Ishikawa (cell line): Measurements from ENCODE around the gene SH3RF1.

Experiments used
- CEBPB ChIP-seq: IDR thresholded peaks from 2 replicates; pipeline ENCODE4 v1.6.1; 2012
- CREB1 ChIP-seq: IDR thresholded peaks from 2 replicates; pipeline ENCODE4 v1.6.1; 2012; ENCODE audit warnings: low read depth
- EGR1 ChIP-seq: IDR thresholded peaks from 2 replicates; pipeline ENCODE4 v1.6.1; 2012
- EP300 ChIP-seq: IDR thresholded peaks from 2 replicates; pipeline ENCODE4 v1.6.1; 2012; ENCODE audit warnings: borderline replicate concordance
- FOXM1 ChIP-seq: IDR thresholded peaks from 2 replicates; pipeline ENCODE4 v1.6.1; 2012; ENCODE audit warnings: low read depth, borderline replicate concordance
- NFIC ChIP-seq: IDR thresholded peaks from 2 replicates; pipeline ENCODE4 v1.6.1; 2012
- RAD21 ChIP-seq: IDR thresholded peaks from 2 replicates; pipeline ENCODE4 v1.6.1; 2012; ENCODE audit warnings: low read depth
- REST ChIP-seq: IDR thresholded peaks from 2 replicates; pipeline ENCODE4 v1.6.1; 2012; ENCODE audit warnings: low read depth, mild to moderate bottlenecking
- TAF1 ChIP-seq: IDR thresholded peaks from 2 replicates; pipeline ENCODE4 v1.6.1; 2012; ENCODE audit warnings: low read depth, mild to moderate bottlenecking
- TEAD4 ChIP-seq: IDR thresholded peaks from 2 replicates; pipeline ENCODE4 v1.6.1; 2012
- USF1 ChIP-seq: IDR thresholded peaks from 2 replicates; pipeline ENCODE4 v1.6.1; 2012
- YY1 ChIP-seq: IDR thresholded peaks from 2 replicates; pipeline ENCODE4 v1.6.1; 2012; ENCODE audit warnings: low read depth
- ZBTB7A ChIP-seq: IDR thresholded peaks from 2 replicates; pipeline ENCODE4 v1.6.1; 2012; ENCODE audit warnings: low read depth
- TF ChIP-seq, protein P1 (sequence below): IDR thresholded peaks from 2 replicates; pipeline ENCODE4 v1.6.1; 2012

DNA sequence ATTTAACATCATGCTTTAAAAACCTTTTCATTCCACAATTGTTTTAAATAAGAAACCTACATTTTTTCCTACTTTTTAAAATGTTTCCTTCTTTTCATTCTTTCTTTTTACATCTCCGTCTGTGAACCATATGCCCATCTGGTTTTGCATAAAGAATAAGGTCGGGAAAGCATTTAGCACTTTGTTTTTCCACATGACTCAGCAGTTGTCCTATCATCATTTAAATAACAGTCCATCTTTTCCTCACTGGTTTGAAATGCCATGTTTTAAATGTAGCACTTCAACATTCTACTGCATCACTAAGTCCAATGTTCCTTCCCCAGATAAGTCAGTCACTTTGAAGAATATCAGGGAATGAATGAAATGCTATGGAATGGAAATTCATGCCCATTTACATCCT is 128.4 kb downstream of the SH3RF1 start:
- TF ChIP-seq, protein P1, sequence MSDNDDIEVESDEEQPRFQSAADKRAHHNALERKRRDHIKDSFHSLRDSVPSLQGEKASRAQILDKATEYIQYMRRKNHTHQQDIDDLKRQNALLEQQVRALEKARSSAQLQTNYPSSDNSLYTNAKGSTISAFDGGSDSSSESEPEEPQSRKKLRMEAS, result no peak
- TF ChIP-seq NFIC (no peak), RAD21 (no peak), EP300 (no peak), EGR1 (no peak), TEAD4 (no peak), CEBPB (no peak), FOXM1 (no peak), YY1 (no peak), USF1 (no peak), TAF1 (no peak), REST (no peak), ZBTB7A (no peak), CREB1 (no peak)
